GM19025 (cell line): ENCODE data around the gene HIVEP2.

Source experiments
- ATAC-seq: cut with Tn5 transposase; IDR thresholded peaks from one replicate; pipeline ENCODE4 v1.9.1; 2021; ENCODE audit warnings: mild to moderate bottlenecking, low read depth, moderate library complexity; ENCODE audit not compliant: unreplicated experiment

HIVEP2 gene

DNA sequence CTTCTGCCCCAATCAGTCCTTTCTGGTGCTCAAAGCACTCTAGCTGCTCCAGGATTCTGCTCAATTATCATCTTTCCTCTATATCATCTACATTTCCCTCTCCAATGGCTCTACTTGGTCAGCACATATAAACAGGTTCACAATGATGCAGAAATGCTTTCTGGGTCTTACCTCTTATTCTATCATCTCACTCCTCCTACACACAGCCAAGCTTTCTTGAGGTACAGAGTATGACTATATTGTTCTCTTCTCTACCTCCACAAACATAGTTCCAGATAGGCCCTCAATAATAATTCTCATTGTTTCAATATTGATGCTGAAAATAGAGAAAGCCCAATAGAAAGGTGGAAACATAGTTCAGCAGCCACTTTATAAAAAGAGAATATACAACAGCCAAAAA, 48.2 kb downstream of the HIVEP2 start:
- ATAC-seq: no peak

DNA sequence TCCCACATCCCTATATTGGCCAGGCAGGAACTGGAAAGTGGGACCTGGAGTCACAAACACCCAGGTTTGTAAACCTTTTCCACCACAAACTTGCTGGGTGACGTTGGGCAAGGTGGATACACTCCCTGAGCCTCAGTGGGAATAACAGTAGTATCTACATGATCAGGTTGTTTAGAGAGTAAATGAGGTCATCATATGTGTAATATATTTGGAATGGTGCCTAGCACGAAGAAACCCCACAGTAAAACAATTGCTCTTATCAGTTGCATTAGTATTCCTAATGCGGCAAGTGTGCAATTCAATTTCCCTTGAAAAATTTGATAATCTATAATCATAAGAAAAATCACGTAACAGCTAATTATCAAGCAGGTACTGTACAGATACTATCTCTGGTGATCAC, 51.9 kb downstream of the HIVEP2 start:
- ATAC-seq: no peak

DNA sequence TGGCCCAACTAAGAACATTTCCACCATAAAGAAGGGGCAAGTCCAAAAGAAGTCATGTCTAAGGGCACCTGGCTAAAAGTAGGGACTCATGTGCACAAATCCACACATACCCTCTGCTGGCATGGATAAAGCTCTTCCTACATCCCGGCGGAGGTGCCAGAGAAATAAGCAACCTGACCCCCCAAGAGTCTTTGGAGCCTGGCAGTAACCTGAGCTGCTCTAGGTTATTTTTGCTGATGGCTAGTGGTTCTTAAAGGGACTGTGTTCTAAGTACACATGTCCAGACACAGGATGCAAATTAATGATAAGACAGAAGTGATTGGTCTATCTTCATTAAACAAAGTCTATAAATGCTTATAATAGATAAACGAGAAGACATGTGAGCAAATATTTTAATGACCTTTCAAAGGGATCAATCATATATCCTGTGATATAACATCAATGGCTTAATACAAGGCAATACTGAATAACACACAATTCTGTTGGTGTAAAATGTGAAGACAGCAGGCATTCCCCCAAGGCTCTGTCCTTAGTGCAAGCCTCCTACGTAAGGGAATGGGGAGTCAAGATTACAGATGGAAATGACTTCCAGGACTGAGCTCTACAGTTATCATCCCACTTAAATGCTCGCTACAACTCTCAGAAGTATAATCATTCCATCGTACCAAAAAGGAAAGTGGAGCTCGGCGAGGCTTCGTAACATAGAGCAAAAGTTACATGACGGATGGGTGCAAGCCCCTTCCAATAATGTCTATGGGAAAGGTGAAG, 52.5 kb downstream of the HIVEP2 start:
- no peak for ATAC-seq

DNA sequence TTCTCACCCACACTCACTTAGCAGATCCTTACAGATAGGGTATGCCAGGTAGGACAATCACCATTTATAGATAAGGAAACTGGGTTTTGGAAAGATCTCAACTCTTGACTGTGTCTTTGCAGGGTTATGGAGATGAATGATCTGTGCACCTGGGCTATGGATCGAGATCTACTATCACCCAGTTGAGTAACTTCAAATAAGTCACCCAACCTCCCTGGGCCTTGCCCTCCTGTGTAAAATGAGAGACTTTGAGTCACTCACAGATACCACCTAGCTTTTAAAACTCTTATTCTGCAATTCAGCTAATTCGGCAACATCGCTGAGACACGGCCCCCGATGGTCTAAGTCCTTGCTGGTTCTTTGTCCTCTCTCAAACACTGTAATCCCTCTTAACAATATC, 53.5 kb downstream of the HIVEP2 start:
- ATAC-seq: no peak

DNA sequence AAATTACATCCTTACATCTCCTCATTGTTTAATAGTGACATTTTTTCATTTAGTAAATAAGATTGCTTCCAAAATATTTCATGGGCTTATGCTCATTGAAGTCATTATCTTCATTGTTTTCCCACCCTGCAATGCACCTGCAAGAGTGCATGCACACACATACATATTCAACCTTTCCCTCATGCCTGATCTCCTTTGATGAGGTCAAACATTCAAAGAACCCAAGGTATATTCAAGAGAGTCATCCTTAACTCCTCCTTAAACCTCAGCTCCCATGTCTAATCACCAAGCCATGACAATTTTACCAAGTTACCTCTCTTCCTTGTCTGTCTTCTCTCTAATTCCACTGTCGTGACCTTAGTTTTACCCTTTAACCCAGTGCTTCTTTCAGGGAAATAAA, 56.5 kb downstream of the HIVEP2 start:
- no peak for ATAC-seq

DNA sequence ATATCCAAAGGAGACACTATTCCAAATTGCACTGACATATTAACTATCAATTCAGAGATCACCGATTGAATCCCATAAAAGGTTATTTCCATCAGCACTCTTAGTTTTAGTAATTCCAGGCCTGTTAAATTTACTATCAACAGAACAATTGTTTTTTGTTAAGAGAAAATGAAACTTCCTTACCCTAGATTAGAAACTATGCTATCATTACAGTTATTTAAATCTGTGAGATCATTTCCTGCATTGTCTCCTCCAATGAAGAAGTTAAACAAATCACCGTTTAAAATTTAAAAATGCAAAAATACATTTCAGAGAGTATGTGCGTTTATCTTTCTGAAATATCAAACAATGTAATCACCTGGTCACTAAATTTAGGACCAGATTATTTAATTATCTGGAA, 57.5 kb downstream of the HIVEP2 start:
- ATAC-seq: no peak

DNA sequence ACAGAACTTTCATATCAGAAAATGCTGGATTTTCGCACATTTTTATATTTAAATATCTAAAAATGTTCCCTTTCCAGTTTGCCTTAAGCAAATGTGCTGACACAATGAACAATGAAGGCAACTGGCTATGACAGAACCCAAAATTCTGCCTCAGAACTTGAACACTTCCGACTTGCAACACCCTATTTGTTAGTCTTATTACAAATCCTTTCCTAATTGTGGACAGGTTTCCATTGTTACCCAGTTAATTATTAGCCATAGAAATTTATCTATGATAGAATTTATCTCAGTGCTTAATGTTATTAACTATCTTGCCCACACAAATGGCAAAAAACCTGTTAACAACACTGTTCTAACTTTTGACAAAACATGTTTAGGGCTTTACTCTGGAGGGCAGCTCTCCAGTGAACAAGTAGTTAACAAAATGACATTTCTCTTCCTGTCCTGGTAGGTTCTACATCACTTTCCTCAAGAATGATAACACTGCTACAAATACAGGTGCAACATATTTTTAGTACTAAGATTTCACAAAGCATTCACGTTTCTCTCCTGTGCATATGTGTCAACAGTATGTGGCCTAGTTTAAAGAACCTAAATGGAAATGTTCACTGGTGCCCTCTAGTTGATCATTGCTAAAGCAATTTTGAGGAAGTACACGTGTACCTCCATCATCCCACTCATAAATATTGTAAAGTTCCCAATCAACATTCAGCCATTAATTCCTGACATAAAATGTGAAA, 58.4 kb downstream of the HIVEP2 start:
- peak; percentile 71 for ATAC-seq

DNA sequence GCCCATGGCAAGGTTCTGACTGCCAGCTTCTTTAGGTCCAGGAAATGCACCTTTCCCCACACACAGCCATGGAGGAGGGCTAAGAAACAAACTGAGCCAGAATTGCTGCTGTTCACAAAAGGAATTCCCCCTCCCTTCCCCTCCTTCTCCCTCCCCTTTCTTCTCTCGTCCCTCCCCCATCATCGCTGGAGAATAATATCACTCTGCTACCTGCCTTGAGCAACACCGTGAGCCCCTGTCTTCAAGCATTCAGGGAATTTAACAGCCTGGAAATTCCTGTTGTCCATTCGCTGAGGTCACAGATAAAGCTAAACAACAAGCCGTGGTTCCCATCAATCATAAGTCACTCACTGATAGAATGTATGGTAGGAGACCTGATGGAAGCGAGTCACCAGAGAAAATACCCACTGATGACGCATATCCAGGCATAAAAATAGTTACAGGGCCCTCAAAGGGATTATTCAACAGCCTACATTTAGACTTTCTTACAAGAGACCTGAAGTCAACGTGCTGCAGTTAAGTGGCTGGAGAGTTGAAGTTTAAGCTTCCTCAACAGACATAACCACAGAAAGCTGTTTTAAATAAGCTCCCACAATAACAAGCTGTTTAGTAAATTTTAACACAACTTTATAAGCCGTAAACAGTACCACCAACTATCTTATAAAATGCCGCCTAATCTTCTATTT, 59.7 kb downstream of the HIVEP2 start:
- peak; percentile 55 for ATAC-seq

DNA sequence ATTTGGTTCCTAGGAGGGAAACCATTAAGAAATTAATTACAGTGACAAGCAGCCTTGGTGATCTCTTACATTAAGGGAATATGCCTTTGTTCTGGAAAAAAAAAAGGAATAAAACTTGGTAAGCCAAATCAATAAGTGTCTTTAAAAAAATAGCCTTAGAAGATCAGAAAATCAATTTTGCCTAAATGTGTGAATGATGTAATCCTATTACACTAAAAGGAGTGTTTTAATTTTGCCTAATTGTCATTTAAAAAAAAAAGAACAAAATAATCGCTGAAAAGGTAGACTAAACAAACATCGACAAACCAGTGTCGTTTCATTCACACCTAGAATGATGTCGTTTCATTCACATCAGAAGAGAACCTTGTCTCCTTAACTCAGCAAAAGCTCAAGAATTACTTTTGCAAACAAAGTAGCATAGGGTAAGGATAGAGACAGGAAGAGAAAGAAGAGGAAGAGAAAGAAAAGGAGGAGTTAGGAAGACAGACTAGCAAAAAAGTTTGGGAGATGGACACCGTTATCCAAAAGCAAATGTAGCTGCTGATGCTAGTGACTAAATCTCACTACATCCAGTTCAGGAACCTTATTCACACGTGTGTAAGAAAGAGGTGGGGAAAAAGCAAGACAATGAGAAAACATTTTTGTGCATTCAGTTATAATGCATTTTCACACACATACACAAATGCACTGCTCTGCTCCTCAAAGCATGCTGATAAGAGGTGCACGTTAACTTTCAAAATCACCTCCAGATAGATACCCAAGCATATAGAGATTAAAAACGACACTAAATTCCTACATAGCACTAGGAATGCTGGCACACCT, 60.6 kb downstream of the HIVEP2 start:
- ATAC-seq: no peak

DNA sequence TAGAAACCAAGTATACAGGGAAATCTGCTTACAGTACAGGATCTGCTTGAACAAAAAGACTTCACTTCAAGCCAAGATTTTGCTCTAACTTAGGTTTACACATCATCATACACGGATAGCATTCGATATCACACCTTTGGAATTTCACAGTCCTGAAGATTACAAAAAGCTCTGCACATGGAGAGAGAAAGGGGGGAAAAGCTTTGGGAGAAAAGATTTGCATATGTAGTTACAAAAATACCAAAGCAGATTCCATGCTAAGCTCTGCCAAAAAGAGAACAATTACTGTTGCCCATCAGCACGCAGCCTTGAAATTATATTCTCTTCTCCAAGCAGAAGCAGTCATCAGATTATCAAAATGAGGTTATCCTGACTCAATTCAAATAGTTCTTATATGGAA, 62.0 kb downstream of the HIVEP2 start:
- ATAC-seq: no peak

DNA sequence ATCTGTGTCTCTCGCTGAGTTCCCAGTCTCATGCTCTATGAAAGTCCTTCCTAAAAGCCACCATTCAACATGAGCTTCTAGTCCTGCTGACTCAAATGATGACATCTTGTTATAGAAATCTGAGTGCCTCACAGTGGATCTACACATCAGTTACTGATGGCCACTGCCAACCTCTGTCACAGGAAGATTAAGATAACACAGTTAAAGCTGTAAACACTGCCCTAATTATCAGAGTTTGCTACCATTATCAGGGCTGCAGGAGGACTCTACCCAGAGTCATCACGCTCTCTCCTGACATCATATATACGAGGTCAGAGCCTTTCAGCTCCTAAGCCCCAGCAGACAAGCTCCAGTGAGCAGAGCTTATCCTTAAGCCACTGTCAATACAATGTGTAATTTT, 63.2 kb downstream of the HIVEP2 start:
- no peak for ATAC-seq

DNA sequence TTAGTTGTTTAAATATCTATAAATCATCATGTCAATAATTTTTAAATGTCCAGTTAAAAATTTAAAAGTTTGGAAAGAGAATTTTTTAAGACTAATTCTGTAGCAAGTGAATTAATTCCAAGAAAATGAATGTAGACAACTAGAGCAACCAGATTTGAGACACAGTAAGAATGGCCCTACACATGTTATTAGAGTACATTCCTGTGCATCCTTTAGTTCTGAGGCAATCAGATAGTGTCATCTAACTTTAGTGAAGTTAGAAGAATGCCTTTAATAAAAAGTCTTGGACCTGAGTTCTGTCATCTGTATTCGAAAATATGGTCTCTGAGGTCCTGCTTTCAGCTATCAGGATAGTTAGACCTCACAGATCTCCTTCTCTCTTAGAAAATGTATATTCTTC, 63.7 kb downstream of the HIVEP2 start:
- ATAC-seq: no peak

DNA sequence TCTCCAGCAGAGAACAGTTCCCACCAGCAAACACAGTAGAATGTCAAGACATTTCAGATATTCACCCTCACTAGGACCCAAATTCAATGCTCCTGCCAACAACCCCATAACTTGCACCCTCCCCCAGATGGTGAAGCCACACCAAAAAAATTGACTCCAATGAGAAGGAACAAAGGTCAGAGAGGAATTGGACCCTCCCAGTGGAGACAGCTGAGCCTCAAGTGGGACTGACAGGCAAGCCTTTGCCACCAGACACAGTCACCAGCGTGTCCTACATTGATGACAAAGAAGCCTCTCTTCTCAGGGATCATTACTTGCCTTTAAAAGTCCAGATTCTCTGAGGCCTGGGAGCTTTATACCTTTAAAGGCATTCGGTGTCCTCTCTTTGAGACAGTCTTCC, 64.8 kb downstream of the HIVEP2 start:
- ATAC-seq: no peak

DNA sequence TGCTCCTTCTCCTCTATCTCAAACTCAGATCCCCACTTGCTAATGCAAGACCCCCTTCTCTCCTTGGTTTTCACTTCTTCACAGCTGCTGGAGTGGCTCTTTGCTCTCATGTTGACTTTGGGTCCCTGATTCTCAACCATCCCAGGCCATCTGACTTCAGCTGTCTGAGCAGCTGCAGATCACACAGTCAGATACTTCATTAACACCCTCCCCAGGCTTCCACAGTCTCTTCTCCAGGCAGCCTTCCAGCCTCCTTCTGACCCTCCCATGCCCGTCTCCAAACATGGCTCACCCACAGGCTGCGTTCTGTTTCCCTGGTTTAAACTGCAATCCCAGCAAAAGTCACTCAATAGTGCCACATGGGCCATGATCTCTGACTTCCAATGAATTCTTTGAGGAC, 65.4 kb downstream of the HIVEP2 start:
- no peak for ATAC-seq

DNA sequence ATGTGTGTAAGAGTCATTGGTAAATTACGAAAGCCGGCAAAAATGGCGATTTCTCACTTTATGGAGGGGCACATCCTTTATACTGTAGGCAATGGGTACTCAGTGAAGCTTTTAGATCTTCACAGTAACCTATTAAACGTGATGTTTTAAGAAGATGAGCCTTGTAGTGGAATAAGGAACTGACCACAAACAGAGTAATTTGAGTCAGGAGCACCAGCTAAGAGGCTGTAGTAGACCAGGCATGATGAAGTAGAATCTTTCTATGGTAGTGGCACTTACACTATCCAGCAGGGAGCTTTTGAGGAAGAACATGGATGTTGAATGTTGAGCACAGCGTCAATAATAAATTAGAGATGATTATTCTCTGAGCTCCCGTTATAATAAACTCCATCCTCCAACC, 65.9 kb downstream of the HIVEP2 start:
- ATAC-seq: no peak

DNA sequence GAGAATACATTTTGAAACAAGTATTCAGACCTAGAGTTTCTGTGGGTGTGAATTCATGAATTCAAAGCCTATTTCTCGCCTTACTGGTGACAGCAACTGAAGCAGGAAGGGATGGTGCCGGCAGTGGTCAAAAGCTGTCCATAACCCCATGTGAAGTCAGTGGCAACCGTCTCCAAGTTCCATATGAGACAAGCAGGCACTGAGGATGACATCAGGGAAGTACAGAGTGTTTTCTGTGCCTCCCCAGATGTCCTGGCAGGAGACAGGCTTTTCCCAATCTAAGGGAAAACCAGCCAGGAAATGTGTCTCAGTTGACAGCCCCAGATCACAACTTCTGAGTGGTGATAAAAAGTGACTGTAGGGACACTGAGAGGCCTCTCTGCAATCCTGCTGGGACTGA, 66.6 kb downstream of the HIVEP2 start:
- no peak for ATAC-seq

DNA sequence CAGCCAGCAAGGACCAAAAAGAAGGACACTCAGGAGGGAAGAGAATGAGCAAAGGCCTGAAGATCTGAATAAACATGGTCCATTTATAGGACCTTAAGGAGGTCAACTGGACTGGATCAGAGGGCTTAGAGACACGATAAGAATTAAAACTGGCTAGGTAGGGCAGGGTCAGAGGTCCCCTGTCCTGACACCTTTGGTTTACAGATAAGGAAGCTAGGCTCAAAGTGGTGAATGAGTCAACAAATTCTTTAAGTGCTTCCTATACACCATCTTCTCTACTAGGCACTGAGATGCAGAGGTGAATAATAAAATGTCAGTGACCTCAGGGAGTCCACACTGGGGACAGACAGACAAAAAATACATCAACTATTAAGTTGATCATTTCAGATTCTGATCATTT, 70.3 kb downstream of the HIVEP2 start:
- ATAC-seq: no peak

DNA sequence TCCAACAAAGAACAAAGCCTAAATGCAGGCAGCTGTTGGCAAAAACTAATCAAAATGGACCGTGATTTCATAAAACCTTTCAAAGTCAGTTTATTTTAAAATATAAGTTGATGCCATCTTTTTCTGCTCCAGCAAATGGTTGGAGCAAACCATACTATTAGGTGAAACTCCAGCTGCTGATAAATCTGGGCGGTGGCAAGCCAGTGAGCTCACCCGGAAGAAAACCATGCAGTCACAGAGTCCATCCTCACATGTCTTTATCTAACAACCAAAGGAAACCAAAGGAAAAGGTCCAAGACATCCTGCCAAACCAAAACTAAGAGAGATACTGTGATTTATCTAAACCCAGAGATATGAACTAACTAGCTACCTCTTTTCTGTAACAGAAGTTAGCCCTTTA, 72.6 kb downstream of the HIVEP2 start:
- ATAC-seq: no peak

DNA sequence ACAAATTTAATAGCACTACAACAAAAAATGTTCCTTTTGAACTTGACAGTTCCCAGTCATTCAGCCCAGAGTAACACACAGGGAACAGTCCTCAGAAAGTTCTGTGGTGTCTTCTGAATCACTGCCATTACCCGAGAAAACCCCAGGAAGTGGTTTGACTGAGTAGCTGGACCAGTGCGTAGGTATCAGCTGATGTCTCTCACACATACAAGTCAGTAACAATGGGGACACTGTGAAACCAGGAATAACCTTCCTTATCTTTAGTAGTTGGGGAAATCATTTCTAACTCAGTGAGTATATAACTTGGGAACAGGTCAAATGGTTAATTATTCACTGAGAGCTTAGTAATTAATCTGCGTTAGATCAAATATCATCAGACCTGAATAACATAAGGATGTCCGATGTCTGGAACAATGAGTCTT, 73.1 kb downstream of the HIVEP2 start:
- peak; percentile 97 for ATAC-seq

DNA sequence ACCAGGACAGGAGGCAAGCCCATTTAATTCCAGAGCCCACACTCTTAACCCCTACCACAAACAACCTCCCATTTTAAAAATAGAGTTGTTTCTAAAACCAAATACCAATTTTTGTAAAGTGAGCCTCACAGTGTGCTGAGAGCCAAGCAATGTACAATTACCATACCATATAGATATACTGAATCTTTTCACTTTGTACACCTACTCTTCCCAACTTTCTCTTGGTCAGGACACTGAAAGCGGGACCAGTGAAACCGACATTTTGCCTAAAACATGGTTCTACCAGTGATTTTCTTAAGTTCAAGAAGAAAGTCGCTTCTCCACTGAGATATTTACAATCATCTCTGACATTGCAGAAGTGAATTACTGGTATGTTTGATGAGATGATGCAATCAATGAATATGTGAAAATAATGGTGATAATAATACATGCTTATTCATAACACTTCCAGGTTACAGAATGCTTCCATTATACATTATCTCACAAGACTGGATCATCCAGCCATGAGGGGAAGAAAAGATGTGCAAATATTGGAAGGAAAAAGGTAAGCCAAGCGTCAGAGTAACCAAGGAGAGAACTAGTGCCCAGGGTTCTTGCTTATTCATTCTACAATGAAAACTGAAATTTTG, 74.1 kb downstream of the HIVEP2 start:
- no peak for ATAC-seq
